H1 (cell line): ENCODE results near the gene ENO4. TPM values are rescaled to one million over a fixed set of nuclear protein-coding genes. Genes with fewer than 3 reads are reported as not detected.

Source experiments
- CTCF ChIA-PET: fragments of 300-600 bp; sonication (Branson Sonifier 250); formaldehyde crosslinking; loops from one replicate; lab custom pipeline; 2021; ENCODE audit not compliant: partially characterized antibody; lab: Charles Lee
- POLR2A ChIA-PET: fragments of 300-600 bp; sonication (Branson Sonifier 250); formaldehyde crosslinking; loops from one replicate; lab custom pipeline; 2021; ENCODE audit warnings: inconsistent platforms; ENCODE audit not compliant: partially characterized antibody; lab: Charles Lee
- DNase-seq, 2 experiments: peaks; one replicate each; pipeline versions ENCODE4 v3.0.0 to v3.0.0-alpha.2; 2010 to 2022; ENCODE audit warnings: low spot score in 2 of 2, low read depth in 1 of 2, mixed read lengths in 1 of 2
- FAIRE-seq: peaks from 2 replicates; lab custom pipeline; 2011; peaks lifted over from hg19 to GRCh38; lab: Jason Lieb, UNC
- H2AFZ ChIP-seq: 2 replicates; pipeline ENCODE4 v1.8.1; 2012; ENCODE audit warnings: low read length, inconsistent platforms
- H2AK5ac ChIP-seq: 2 replicates; pipeline ENCODE4 v1.6.1; 2013; ENCODE audit warnings: low read depth, low read length
- H2BK120ac ChIP-seq: replicated peaks from 2 replicates; pipeline ENCODE3; 2013; ENCODE audit warnings: low read depth, low read length, inconsistent platforms
- H2BK12ac ChIP-seq: 2 replicates; pipeline ENCODE4 v1.6.1; 2013; ENCODE audit warnings: low read depth, low read length
- H2BK15ac ChIP-seq: 2 replicates; pipeline ENCODE4 v1.6.1; 2013; ENCODE audit warnings: low read length
- H2BK20ac ChIP-seq: 2 replicates; pipeline ENCODE4 v1.6.1; 2013; ENCODE audit warnings: low read length
- H2BK5ac ChIP-seq: 2 replicates; pipeline ENCODE4 v1.6.1; 2013; ENCODE audit warnings: low read depth, low read length
- H3K14ac ChIP-seq: 2 replicates; pipeline ENCODE4 v1.6.1; 2013; ENCODE audit warnings: inconsistent platforms; ENCODE audit not compliant: insufficient read length
- H3K18ac ChIP-seq: 2 replicates; pipeline ENCODE4 v1.6.1; 2013; ENCODE audit warnings: low read length; ENCODE audit errors: extremely low read depth
- H3K23ac ChIP-seq: 2 replicates; pipeline ENCODE4 v1.6.1; 2013; ENCODE audit warnings: inconsistent platforms; ENCODE audit not compliant: insufficient read length
- H3K23me2 ChIP-seq: 2 replicates; pipeline ENCODE4 v1.6.1; 2013; ENCODE audit warnings: low read depth, low read length
- H3K27ac ChIP-seq: 2 replicates; pipeline ENCODE4 v1.6.1; 2011; ENCODE audit warnings: low read depth, low read length, inconsistent platforms
- H3K27me3 ChIP-seq, 4 experiments: replicated peaks in 1 of 4; 1 replicate in 1 of 4; 2 replicates in 3 of 4; pipeline versions ENCODE4 v1.6.1 to v1.8.1; 2011 to 2013; ENCODE audit warnings: low read length in 3 of 4, mild to moderate bottlenecking in 3 of 4, inconsistent platforms in 2 of 4, mixed read lengths in 2 of 4, moderate library complexity in 1 of 4; ENCODE audit not compliant: control insufficient read depth in 3 of 4, insufficient read depth in 3 of 4; ENCODE audit errors: extremely low read depth in 1 of 4
- H3K36me3 ChIP-seq, 4 experiments: 2 replicates each; pipeline versions ENCODE4 v1.6.1 to v1.8.1; 2011 to 2013; ENCODE audit warnings: mild to moderate bottlenecking in 4 of 4, low read length in 3 of 4, moderate library complexity in 2 of 4, control low read depth in 1 of 4, inconsistent platforms in 1 of 4; ENCODE audit not compliant: insufficient read depth in 4 of 4, control insufficient read depth in 2 of 4
- H3K4ac ChIP-seq: replicated peaks from 2 replicates; pipeline ENCODE3; 2013; ENCODE audit warnings: low read length, low read depth, mixed read lengths, inconsistent platforms; ENCODE audit not compliant: insufficient read length
- H3K4me1 ChIP-seq, 4 experiments: replicated peaks in 1 of 4; 1 replicate in 1 of 4; 2 replicates in 3 of 4; pipeline versions ENCODE4 v1.6.1 to v1.8.1; 2011 to 2013; ENCODE audit warnings: low read length in 3 of 4, inconsistent platforms in 2 of 4, mixed read lengths in 1 of 4; ENCODE audit not compliant: insufficient read depth in 4 of 4, control insufficient read depth in 3 of 4
- H3K4me2 ChIP-seq, 2 experiments: 2 replicates each; pipeline versions ENCODE4 v1.6.1 to v1.8.1; 2011 to 2013; ENCODE audit warnings: low read depth in 2 of 2, low read length in 2 of 2, control low read depth in 1 of 2, inconsistent platforms in 1 of 2, mild to moderate bottlenecking in 1 of 2; ENCODE audit not compliant: insufficient read depth in 1 of 2
- H3K4me3 ChIP-seq, 4 experiments: fragments of 200-600, 300-600 bp in 1 of 4; sonication (generic), shearing (Covaris generic), sonication (Bioruptor Twin) in 1 of 4; 2 replicates each; pipeline versions ENCODE4 v1.5.1 to v1.8.1; 2011 to 2016; ENCODE audit warnings: low read length in 4 of 4, low read depth in 3 of 4, control low read depth in 2 of 4, inconsistent platforms in 2 of 4, mild to moderate bottlenecking in 2 of 4, mixed read lengths in 1 of 4, moderate library complexity in 1 of 4; ENCODE audit not compliant: insufficient read depth in 2 of 4; ENCODE audit errors: extremely low read depth in 1 of 4
- H3K56ac ChIP-seq: replicated peaks from 2 replicates; pipeline ENCODE3; 2013; ENCODE audit warnings: low read depth, mild to moderate bottlenecking, mixed read lengths, low read length, inconsistent platforms; ENCODE audit not compliant: insufficient read length
- H3K79me1 ChIP-seq: 2 replicates; pipeline ENCODE4 v1.6.1; 2013; ENCODE audit warnings: low read depth, low read length, control low read depth
- H3K79me2 ChIP-seq, 2 experiments: 2 replicates each; pipeline versions ENCODE4 v1.6.1 to v1.8.1; 2012 to 2013; ENCODE audit warnings: low read length in 2 of 2, mild to moderate bottlenecking in 2 of 2, inconsistent platforms in 1 of 2; ENCODE audit not compliant: insufficient read depth in 2 of 2, control insufficient read depth in 1 of 2
- H3K9ac ChIP-seq, 4 experiments: replicated peaks in 1 of 4; 1 replicate in 1 of 4; 2 replicates in 3 of 4; pipeline versions ENCODE4 v1.6.1 to v1.8.1; 2011 to 2013; ENCODE audit warnings: low read depth in 3 of 4, low read length in 3 of 4, control low read depth in 2 of 4, mild to moderate bottlenecking in 2 of 4, moderate library complexity in 2 of 4, inconsistent platforms in 1 of 4; ENCODE audit errors: extremely low read depth in 1 of 4
- H3K9me3 ChIP-seq, 2 experiments: 2 replicates each; pipeline versions ENCODE4 v1.6.1 to v1.8.1; 2012 to 2013; ENCODE audit warnings: mild to moderate bottlenecking in 2 of 2, moderate library complexity in 2 of 2, control low read depth in 1 of 2, inconsistent platforms in 1 of 2, low read depth in 1 of 2, low read length in 1 of 2, mixed read lengths in 1 of 2; ENCODE audit not compliant: insufficient read depth in 2 of 2
- H4K20me1 ChIP-seq, 2 experiments: replicated peaks in 1 of 2; 2 replicates each; pipeline versions ENCODE3 to v1.8.1; 2011 to 2013; ENCODE audit warnings: inconsistent platforms in 2 of 2, low read length in 2 of 2, mild to moderate bottlenecking in 1 of 2; ENCODE audit not compliant: insufficient read depth in 2 of 2, control insufficient read depth in 1 of 2
- H4K5ac ChIP-seq: 2 replicates; pipeline ENCODE4 v1.6.1; 2013; ENCODE audit warnings: low read length, low read depth, mixed read lengths, inconsistent platforms; ENCODE audit not compliant: insufficient read length
- H4K8ac ChIP-seq: 2 replicates; pipeline ENCODE4 v1.8.0; 2013; ENCODE audit warnings: mild to moderate bottlenecking, moderate library complexity, low read length, inconsistent platforms; ENCODE audit not compliant: insufficient read depth; ENCODE audit errors: extremely low read depth
- H4K91ac ChIP-seq: replicated peaks from 2 replicates; pipeline ENCODE3; 2013; ENCODE audit warnings: low read length, mixed read lengths, inconsistent platforms; ENCODE audit not compliant: insufficient read length
- ASH2L ChIP-seq: fragments of 200-600, 300-600 bp; sonication (generic); IDR thresholded peaks from one replicate; pipeline ENCODE4 v1.7.1; 2017; ENCODE audit warnings: low read length
- CBX5 ChIP-seq: fragments of 300-800, 300-1000 bp; sonication (generic); IDR thresholded peaks from 2 replicates; pipeline ENCODE4 v1.7.1; 2016; ENCODE audit warnings: antibody characterized with exemption, low read length, low read depth
- CREB1 ChIP-seq: IDR thresholded peaks from 2 replicates; pipeline ENCODE4 v1.6.1; 2012; ENCODE audit warnings: inconsistent platforms
- GTF2F1 ChIP-seq: IDR thresholded peaks from 2 replicates; pipeline ENCODE4 v1.6.1; 2012; ENCODE audit warnings: low read depth, low read length, improper control_type of control experiment, borderline replicate concordance
- MAFK ChIP-seq: IDR thresholded peaks from 2 replicates; pipeline ENCODE4 v1.6.1; 2012; ENCODE audit warnings: low read depth, mild to moderate bottlenecking, improper control_type of control experiment, low read length
- POLR2A ChIP-seq, 2 experiments: IDR thresholded peaks; 1 replicate in 1 of 2; 2 replicates in 1 of 2; pipeline ENCODE4 v1.6.1; 2011; ENCODE audit warnings: low read depth in 2 of 2, low read length in 2 of 2, mild to moderate bottlenecking in 2 of 2; ENCODE audit errors: control extremely low read depth in 1 of 2
- RXRA ChIP-seq: IDR thresholded peaks from 2 replicates; pipeline ENCODE4 v1.6.1; 2011; ENCODE audit warnings: low read depth, mild to moderate bottlenecking, low read length, moderate library complexity; ENCODE audit not compliant: insufficient read depth
- TCF12 ChIP-seq: IDR thresholded peaks from 2 replicates; pipeline ENCODE4 v1.6.1; 2011; ENCODE audit warnings: low read depth, mild to moderate bottlenecking, low read length
- YY1 ChIP-seq: IDR thresholded peaks from 2 replicates; pipeline ENCODE4 v1.6.1; 2011; ENCODE audit warnings: low read depth, mild to moderate bottlenecking, low read length
- ZNF274 ChIP-seq: IDR thresholded peaks from 2 replicates; pipeline ENCODE4 v1.7.0; 2012; ENCODE audit warnings: low read length, borderline replicate concordance; ENCODE audit errors: extremely low read depth
- WGBS, 2 experiments: shearing (Covaris generic) in 1 of 2; methylation state at CpG; one replicate each; pipeline versions ENCODE4 v1.1.6 to v1.1.7; 2013 to 2015; ENCODE audit warnings: low lambda C conversion rate in 2 of 2, mixed read lengths in 2 of 2, inconsistent platforms in 1 of 2, low coverage in 1 of 2, missing lambda C conversion rate in 1 of 2; ENCODE audit not compliant: insufficient replicate concordance in 2 of 2, insufficient coverage in 1 of 2, insufficient read length in 1 of 2; ENCODE audit errors: extremely low coverage in 1 of 2, missing lambda C conversion rate in 1 of 2; 5-methylcytosine and 5-hydroxymethylcytosine counted together
- polyA plus RNA-seq, 7 experiments: library from polyadenylated mRNA; depleted of rRNA in 3 of 7; stranded (reverse) in 5 of 7; unstranded in 2 of 7; fragments of >200 nt in 5 of 7; fragments of 200-250 nt in 2 of 7; gene quantifications; 1 replicate in 5 of 7; 2 replicates in 1 of 7; 4 replicates in 1 of 7; pipeline versions ENCODE4 v1.2.1 to v1.2.3, GENCODE V29; 2011 to 2013; ENCODE audit warnings: missing spikeins in 2 of 7, mixed read lengths in 2 of 7
- total RNA-seq: library from RNA; stranded (reverse); fragmentation: NEBNext Ultra II Directional; extraction: Animal tissue kit (Norgen Biotek cat#: 25700); gene quantifications from 2 replicates; pipeline ENCODE4 v1.2.1, GENCODE V29; 2021
- TF ChIP-seq, protein P1 (sequence below): IDR thresholded peaks from 2 replicates; pipeline ENCODE4 v1.6.1; 2011; ENCODE audit warnings: low read depth, mild to moderate bottlenecking, low read length; ENCODE audit not compliant: insufficient read depth

Gene ENO4
- total and polyA plus RNA-seq, 2 of the 8 experiments (the other 6 are each of a cell fraction or from before 2014, with no cell fraction given), result 0.77 TPM; not detected in 1

GRCh38 chr10:116833986-116834985 lies 15.0 kb upstream of the ENO4 start:
- Histone ChIP-seq H3K9me3 (no peaks in the 10 kb centered on the region), H4K20me1 (no peaks in the 10 kb centered on the region), H3K27me3 (no peaks in the 10 kb centered on the region), H3K36me3 (no peaks in the 10 kb centered on the region; a peak in 1 of 8 replicates), H3K23ac (no peak overlapping the region), H4K91ac (no peak overlapping the region), H2AFZ (no peak overlapping the region), H3K27ac (no peak overlapping the region), H3K79me2 (no peaks in the 10 kb centered on the region), H3K4me3 (peak overlapping the region in 1 of 4 experiments; percentile 29; a peak in 1 of 8 replicates), H2AK5ac (no peak overlapping the region), H2BK120ac (no peak overlapping the region), H3K56ac (no peak overlapping the region), H3K23me2 (no peaks in the 10 kb centered on the region), H2BK20ac (no peak overlapping the region), H2BK12ac (peak overlapping the region; percentile 0; the same call in 1 of the 2 replicates), H3K9ac (no peak overlapping the region), H3K18ac (peak overlapping the region; percentile 21; the same call in 1 of the 2 replicates), H4K5ac (no peak overlapping the region), H3K4me2 (peak overlapping the region; percentile 48 to 51), H3K14ac (no peak overlapping the region), H3K4me1 (peaks cover 27 to 47% (median 35%) of the 10 kb centered on the region in 4 experiments), H3K79me1 (no peaks in the 10 kb centered on the region), H2BK5ac (peak overlapping the region; percentile 1; the same call in 1 of the 2 replicates), H3K4ac (no peak overlapping the region), H2BK15ac (no peak overlapping the region), H4K8ac (no peak overlapping the region)
- DNase-seq, result no peak
- ChIA-PET POLR2A (interaction anchor here (0.6 kb wide), 2 partner anchors 325 to 335 kb away, joined by 3 to 6 read pairs; no protein-coding TSS in a partner anchor), CTCF (interaction anchor here (0.6 to 4.0 kb wide), 3 partner anchors 25 to 332 kb away, joined by 3 to 18 read pairs (median 10); no protein-coding TSS in a partner anchor)
- 56% methylated on average over 17 of the region's 17 CpGs; no CpG with 5 or more reads in 1 of the 2 experiments for WGBS, 2 experiments
- peak; percentile 88 for FAIRE-seq
- TF ChIP-seq GTF2F1, result no peak
- no peak for TF ChIP-seq RXRA
- peak; percentile 73 for TF ChIP-seq ASH2L
- no peak for TF ChIP-seq CREB1
- no peak for TF ChIP-seq ZNF274
- TF ChIP-seq YY1, result no peak
- TF ChIP-seq, protein P1, sequence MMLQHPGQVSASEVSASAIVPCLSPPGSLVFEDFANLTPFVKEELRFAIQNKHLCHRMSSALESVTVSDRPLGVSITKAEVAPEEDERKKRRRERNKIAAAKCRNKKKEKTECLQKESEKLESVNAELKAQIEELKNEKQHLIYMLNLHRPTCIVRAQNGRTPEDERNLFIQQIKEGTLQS, result no peak
- TF ChIP-seq POLR2A (IDR thresholded peaks at IDR 0.05; ENCODE audit: control extremely low read depth in 1 of 2, low read depth in 2 of 2, low read length in 2 of 2), result no peak
- no peak for TF ChIP-seq MAFK
- TF ChIP-seq CBX5, result no peak
- TF ChIP-seq TCF12, result peak; percentile 91
